GM12874 (cell line): Measurements from ENCODE around the gene PDC.

Experiments used
- CTCF ChIP-seq: IDR thresholded peaks from 2 replicates; pipeline ENCODE4 v1.5.1; 2011; ENCODE audit warnings: low read depth, mild to moderate bottlenecking, control low read depth, low read length, moderate library complexity; ENCODE audit not compliant: insufficient read depth

Gene PDC

DNA sequence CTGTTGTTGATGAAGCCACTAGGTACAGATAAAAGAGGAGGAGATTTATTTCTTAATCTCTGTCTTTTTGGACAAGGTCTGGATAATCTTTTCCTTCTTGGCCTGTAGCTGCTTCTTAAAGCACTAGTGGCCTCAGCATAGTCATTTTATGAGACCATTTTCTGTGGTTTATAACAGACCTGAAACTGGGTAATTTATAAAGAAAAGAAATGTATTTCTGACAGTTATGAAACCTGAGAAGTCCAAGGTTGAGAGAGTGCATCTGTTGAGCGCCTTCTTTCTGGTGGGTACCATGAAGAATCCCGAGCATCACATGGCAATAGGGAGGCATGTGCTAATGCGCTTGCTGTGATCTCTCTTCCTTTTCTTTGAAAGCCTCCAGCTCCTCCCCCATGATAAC, 36.7 kb upstream of the PDC start:
- no peak for TF ChIP-seq CTCF

GRCh38 chr1:186496171-186496851, 35.4 kb upstream of the PDC start:
- no peak for TF ChIP-seq CTCF

- no peak for TF ChIP-seq CTCF
These were observed 33.9 kb upstream of the PDC start for GRCh38 chr1:186494832-186495271.

GRCh38 chr1:186492531-186493291, 31.8 kb upstream of the PDC start:
- no peak for TF ChIP-seq CTCF

DNA sequence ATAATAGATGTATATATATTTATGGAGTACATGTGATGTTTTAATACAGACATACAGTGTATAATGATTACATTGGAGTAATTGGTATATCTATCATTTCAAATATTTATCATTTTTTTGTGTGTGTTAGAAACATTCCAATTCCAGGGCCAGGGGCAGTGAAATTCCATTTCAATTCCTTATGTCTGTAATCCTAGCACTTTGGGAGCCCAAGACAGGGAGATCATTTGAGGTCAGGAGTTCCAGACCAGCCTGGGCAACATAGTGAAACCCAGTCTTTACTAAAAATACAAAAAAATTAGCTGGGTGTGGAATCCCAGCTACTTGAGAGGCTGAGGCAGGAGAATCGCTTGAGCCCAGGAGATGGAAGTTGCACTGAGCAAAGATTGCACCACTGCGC, 30.4 kb upstream of the PDC start:
- no peak for TF ChIP-seq CTCF

GRCh38 chr1:186487163-186487562, 26.2 kb upstream of the PDC start:
- TF ChIP-seq CTCF = no peak

- TF ChIP-seq CTCF = no peak
These were observed 25.1 kb upstream of the PDC start for GRCh38 chr1:186486061-186486460.
